ENCODE results near the gene NEXN. TPM values are rescaled to one million over a fixed set of nuclear protein-coding genes. Genes with fewer than 3 reads are reported as not detected.

Gene NEXN
- total and polyA plus RNA-seq, 2 experiments from 2014 or later, result 2.6 to 11.8 TPM

DNA sequence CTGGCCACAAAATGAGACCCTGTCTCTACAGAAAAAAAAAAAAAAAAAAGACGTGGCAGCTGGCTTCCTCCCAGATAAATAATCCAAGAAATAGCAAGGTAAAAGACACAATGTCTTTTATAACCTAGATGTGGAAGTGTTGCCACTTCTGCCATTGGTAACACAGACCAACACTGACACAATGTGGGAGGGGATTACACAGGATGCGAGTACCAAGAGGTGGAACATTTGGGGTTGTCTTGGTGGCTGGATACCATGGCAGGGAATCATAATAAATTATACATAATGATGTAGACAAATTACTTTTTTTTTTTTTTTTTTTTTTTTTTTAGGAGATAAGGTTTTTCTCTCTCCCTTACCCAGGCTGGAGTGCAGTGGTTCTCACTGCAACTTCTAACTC, 6.0 kb upstream of the NEXN start:
- TF ChIP-seq NANOG (IDR thresholded peaks at IDR 0.05; ENCODE audit: borderline replicate concordance) (no peak), ZNF114 (CRISPR knock-in tag; IDR thresholded peaks at IDR 0.05) (no peak), CREB1 (CRISPR knock-in tag; IDR thresholded peaks at IDR 0.05; ENCODE audit: low read depth) (no peak), ZNF331 (CRISPR knock-in tag; IDR thresholded peaks at IDR 0.05; ENCODE audit: low read depth) (no peak), STAT1 (IDR thresholded peaks at IDR 0.05; ENCODE audit: unreplicated experiment) (no peak), EZH2phosphoT487 (IDR thresholded peaks at IDR 0.05; ENCODE audit: unreplicated experiment) (no peak), EZH2 (IDR thresholded peaks at IDR 0.05; ENCODE audit: low read depth, unreplicated experiment) (no peak), JUNB (IDR thresholded peaks at IDR 0.05; ENCODE audit: unreplicated experiment) (no peak), POLR2AphosphoS5 (IDR thresholded peaks at IDR 0.05; ENCODE audit: low read depth) (no peak)
- TF ChIP-seq, protein P1, sequence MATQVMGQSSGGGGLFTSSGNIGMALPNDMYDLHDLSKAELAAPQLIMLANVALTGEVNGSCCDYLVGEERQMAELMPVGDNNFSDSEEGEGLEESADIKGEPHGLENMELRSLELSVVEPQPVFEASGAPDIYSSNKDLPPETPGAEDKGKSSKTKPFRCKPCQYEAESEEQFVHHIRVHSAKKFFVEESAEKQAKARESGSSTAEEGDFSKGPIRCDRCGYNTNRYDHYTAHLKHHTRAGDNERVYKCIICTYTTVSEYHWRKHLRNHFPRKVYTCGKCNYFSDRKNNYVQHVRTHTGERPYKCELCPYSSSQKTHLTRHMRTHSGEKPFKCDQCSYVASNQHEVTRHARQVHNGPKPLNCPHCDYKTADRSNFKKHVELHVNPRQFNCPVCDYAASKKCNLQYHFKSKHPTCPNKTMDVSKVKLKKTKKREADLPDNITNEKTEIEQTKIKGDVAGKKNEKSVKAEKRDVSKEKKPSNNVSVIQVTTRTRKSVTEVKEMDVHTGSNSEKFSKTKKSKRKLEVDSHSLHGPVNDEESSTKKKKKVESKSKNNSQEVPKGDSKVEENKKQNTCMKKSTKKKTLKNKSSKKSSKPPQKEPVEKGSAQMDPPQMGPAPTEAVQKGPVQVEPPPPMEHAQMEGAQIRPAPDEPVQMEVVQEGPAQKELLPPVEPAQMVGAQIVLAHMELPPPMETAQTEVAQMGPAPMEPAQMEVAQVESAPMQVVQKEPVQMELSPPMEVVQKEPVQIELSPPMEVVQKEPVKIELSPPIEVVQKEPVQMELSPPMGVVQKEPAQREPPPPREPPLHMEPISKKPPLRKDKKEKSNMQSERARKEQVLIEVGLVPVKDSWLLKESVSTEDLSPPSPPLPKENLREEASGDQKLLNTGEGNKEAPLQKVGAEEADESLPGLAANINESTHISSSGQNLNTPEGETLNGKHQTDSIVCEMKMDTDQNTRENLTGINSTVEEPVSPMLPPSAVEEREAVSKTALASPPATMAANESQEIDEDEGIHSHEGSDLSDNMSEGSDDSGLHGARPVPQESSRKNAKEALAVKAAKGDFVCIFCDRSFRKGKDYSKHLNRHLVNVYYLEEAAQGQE (IDR thresholded peaks at IDR 0.05; ENCODE audit: unreplicated experiment), result no peak
- TF ChIP-seq, protein P2, sequence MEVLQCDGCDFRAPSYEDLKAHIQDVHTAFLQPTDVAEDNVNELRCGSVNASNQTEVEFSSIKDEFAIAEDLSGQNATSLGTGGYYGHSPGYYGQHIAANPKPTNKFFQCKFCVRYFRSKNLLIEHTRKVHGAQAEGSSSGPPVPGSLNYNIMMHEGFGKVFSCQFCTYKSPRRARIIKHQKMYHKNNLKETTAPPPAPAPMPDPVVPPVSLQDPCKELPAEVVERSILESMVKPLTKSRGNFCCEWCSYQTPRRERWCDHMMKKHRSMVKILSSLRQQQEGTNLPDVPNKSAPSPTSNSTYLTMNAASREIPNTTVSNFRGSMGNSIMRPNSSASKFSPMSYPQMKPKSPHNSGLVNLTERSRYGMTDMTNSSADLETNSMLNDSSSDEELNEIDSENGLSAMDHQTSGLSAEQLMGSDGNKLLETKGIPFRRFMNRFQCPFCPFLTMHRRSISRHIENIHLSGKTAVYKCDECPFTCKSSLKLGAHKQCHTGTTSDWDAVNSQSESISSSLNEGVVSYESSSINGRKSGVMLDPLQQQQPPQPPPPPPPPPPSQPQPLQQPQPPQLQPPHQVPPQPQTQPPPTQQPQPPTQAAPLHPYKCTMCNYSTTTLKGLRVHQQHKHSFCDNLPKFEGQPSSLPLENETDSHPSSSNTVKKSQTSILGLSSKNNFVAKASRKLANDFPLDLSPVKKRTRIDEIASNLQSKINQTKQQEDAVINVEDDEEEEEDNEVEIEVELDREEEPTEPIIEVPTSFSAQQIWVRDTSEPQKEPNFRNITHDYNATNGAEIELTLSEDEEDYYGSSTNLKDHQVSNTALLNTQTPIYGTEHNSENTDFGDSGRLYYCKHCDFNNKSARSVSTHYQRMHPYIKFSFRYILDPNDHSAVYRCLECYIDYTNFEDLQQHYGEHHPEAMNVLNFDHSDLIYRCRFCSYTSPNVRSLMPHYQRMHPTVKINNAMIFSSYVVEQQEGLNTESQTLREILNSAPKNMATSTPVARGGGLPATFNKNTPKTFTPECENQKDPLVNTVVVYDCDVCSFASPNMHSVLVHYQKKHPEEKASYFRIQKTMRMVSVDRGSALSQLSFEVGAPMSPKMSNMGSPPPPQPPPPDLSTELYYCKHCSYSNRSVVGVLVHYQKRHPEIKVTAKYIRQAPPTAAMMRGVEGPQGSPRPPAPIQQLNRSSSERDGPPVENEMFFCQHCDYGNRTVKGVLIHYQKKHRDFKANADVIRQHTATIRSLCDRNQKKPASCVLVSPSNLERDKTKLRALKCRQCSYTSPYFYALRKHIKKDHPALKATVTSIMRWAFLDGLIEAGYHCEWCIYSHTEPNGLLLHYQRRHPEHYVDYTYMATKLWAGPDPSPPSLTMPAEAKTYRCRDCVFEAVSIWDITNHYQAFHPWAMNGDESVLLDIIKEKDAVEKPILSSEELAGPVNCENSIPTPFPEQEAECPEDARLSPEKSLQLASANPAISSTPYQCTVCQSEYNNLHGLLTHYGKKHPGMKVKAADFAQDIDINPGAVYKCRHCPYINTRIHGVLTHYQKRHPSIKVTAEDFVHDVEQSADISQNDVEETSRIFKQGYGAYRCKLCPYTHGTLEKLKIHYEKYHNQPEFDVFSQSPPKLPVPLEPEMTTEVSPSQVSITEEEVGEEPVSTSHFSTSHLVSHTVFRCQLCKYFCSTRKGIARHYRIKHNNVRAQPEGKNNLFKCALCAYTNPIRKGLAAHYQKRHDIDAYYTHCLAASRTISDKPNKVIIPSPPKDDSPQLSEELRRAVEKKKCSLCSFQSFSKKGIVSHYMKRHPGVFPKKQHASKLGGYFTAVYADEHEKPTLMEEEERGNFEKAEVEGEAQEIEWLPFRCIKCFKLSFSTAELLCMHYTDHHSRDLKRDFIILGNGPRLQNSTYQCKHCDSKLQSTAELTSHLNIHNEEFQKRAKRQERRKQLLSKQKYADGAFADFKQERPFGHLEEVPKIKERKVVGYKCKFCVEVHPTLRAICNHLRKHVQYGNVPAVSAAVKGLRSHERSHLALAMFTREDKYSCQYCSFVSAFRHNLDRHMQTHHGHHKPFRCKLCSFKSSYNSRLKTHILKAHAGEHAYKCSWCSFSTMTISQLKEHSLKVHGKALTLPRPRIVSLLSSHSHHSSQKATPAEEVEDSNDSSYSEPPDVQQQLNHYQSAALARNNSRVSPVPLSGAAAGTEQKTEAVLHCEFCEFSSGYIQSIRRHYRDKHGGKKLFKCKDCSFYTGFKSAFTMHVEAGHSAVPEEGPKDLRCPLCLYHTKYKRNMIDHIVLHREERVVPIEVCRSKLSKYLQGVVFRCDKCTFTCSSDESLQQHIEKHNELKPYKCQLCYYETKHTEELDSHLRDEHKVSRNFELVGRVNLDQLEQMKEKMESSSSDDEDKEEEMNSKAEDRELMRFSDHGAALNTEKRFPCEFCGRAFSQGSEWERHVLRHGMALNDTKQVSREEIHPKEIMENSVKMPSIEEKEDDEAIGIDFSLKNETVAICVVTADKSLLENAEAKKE (CRISPR knock-in tag; IDR thresholded peaks at IDR 0.05), result no peak
- TF ChIP-seq, protein P3, sequence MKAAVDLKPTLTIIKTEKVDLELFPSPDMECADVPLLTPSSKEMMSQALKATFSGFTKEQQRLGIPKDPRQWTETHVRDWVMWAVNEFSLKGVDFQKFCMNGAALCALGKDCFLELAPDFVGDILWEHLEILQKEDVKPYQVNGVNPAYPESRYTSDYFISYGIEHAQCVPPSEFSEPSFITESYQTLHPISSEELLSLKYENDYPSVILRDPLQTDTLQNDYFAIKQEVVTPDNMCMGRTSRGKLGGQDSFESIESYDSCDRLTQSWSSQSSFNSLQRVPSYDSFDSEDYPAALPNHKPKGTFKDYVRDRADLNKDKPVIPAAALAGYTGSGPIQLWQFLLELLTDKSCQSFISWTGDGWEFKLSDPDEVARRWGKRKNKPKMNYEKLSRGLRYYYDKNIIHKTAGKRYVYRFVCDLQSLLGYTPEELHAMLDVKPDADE (IDR thresholded peaks at IDR 0.05), result no peak
- TF ChIP-seq, protein P4, sequence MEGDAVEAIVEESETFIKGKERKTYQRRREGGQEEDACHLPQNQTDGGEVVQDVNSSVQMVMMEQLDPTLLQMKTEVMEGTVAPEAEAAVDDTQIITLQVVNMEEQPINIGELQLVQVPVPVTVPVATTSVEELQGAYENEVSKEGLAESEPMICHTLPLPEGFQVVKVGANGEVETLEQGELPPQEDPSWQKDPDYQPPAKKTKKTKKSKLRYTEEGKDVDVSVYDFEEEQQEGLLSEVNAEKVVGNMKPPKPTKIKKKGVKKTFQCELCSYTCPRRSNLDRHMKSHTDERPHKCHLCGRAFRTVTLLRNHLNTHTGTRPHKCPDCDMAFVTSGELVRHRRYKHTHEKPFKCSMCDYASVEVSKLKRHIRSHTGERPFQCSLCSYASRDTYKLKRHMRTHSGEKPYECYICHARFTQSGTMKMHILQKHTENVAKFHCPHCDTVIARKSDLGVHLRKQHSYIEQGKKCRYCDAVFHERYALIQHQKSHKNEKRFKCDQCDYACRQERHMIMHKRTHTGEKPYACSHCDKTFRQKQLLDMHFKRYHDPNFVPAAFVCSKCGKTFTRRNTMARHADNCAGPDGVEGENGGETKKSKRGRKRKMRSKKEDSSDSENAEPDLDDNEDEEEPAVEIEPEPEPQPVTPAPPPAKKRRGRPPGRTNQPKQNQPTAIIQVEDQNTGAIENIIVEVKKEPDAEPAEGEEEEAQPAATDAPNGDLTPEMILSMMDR (conservative IDR thresholded peaks at IDR 0.05; ENCODE audit: low read depth in 2 of 2), result no peak
- H4K20me1 ChIP-seq (replicated peaks; ENCODE audit: insufficient read depth), result no peaks in the 10 kb centered on the region
- no peak overlapping the region for H3K4me3 ChIP-seq
- no peaks in the 10 kb centered on the region for H3K36me3 ChIP-seq (ENCODE audit: insufficient read depth)
- H3K79me2 ChIP-seq (replicated peaks; ENCODE audit: insufficient read depth), result no peaks in the 10 kb centered on the region
- Mint-ChIP-seq H3K9me3 (peaks cover 2% of the 10 kb centered on the region; the same call in 1 of the 3 replicates), H3K4me1 (no peaks in the 10 kb centered on the region), H3K27ac (no peak overlapping the region), H3K27me3 (ENCODE audit: insufficient read depth, low read depth, poor library complexity) (no peaks in the 10 kb centered on the region), H3K36me3 (ENCODE audit: low read depth) (peaks cover 3% of the 10 kb centered on the region; the same call in 2 of the 3 replicates), H3K4me3 (no peak overlapping the region)
- no peak overlapping the region for H2AFZ ChIP-seq
- no peaks in the 10 kb centered on the region for H3F3A ChIP-seq (replicated peaks; ENCODE audit: low read depth)
- peaks cover 2% of the 10 kb centered on the region; the same call in 1 of the 2 replicates for H3K4me1 ChIP-seq (ENCODE audit: insufficient read depth)
- no peak for DNase-seq (ENCODE audit: low spot score)
- no peak overlapping the region for H3K4me2 ChIP-seq
- no peak overlapping the region for H3K27ac ChIP-seq (ENCODE audit: low read depth)
- no peaks in the 10 kb centered on the region for H3K9me2 ChIP-seq (ENCODE audit: insufficient read depth)
- ATAC-seq, result no peak
- no peaks in the 10 kb centered on the region for H3K27me3 ChIP-seq (ENCODE audit: insufficient read depth)

Measured in GM23338 (cell line).